Esophagus muscularis mucosa (tissue), 4 donors: ENCODE measurements around the gene SUDS3. TPM values are rescaled to one million over a fixed set of nuclear protein-coding genes. Genes with fewer than 3 reads are reported as not detected.

Experiments
- DNase-seq: peaks from one replicate; pipeline ENCODE4 v3.0.0-alpha.2; 2017; ENCODE audit errors: extremely low spot score
- H3K27ac ChIP-seq, 4 donors: fragments of 200-600 bp; sonication (generic); replicated peaks in 1 of 4; 1 replicate in 3 of 4; 2 replicates in 1 of 4; pipeline ENCODE4 v1.5.1; 2016 to 2019; ENCODE audit warnings: mild to moderate bottlenecking in 1 of 4
- H3K27me3 ChIP-seq, 4 donors: fragments of 200-600 bp; sonication (generic); one replicate each; pipeline versions ENCODE4 v1.5.1 to v1.6.0; 2016 to 2019
- H3K36me3 ChIP-seq, 4 donors: fragments of 200-600 bp; sonication (generic); one replicate each; pipeline ENCODE4 v1.5.1; 2016 to 2019
- H3K4me1 ChIP-seq, 4 donors: fragments of 200-600 bp; sonication (generic); one replicate each; pipeline ENCODE4 v1.5.1; 2016 to 2019
- H3K4me3 ChIP-seq, 4 donors: fragments of 200-600 bp; sonication (generic); 1 replicate in 2 of 4; 2 replicates in 2 of 4; pipeline ENCODE4 v1.5.1; 2016 to 2019; ENCODE audit warnings: mild to moderate bottlenecking in 4 of 4, moderate library complexity in 1 of 4
- H3K9me3 ChIP-seq, 4 donors: fragments of 200-600 bp; sonication (generic); 1 replicate in 3 of 4; 2 replicates in 1 of 4; pipeline ENCODE4 v1.5.1; 2016 to 2019
- CTCF ChIP-seq, 3 experiments: fragments of 200-600 bp in 2 of 3; fragments of 450-650 bp in 1 of 3; sonication (generic) in 2 of 3; IDR thresholded peaks; one replicate each; pipeline ENCODE4 v1.5.1; 2017 to 2019; ENCODE audit warnings: antibody characterized with exemption in 3 of 3, mild to moderate bottlenecking in 2 of 3, moderate library complexity in 1 of 3
- EP300 ChIP-seq: sonication (generic); formaldehyde crosslinking; IDR thresholded peaks from one replicate; pipeline ENCODE4 v1.6.1; 2017; ENCODE audit warnings: antibody characterized with exemption
- POLR2A ChIP-seq: fragments of 450-650 bp; IDR thresholded peaks from one replicate; pipeline ENCODE4 v1.6.1; 2017; ENCODE audit warnings: antibody characterized with exemption, moderate library complexity, mild to moderate bottlenecking, low read depth
- POLR2AphosphoS5 ChIP-seq, 2 donors: sonication (generic); formaldehyde crosslinking; IDR thresholded peaks; one replicate each; pipeline ENCODE4 v1.6.1; 2017; ENCODE audit warnings: antibody characterized with exemption in 2 of 2
- WGBS: methylation state at CpG from one replicate; pipeline ENCODE4 v1.1.5; 2018; 5-methylcytosine and 5-hydroxymethylcytosine counted together
- intact Hi-C: fragments of 100-400 bp; cut with DNase I; formaldehyde crosslinking; loops from one replicate; pipeline ENCODE4 v1.15.1; 2023
- total RNA-seq, 4 donors: library from RNA; depleted of rRNA; stranded (reverse); fragments of >200 nt; gene quantifications; one replicate each; pipeline versions ENCODE4 v1.1.0 to v1.2.1, GENCODE V29; 2016

Gene SUDS3
- total RNA-seq, 4 donors from 2014 or later, result 34.5 to 76.0 (median 62.7) TPM

DNA sequence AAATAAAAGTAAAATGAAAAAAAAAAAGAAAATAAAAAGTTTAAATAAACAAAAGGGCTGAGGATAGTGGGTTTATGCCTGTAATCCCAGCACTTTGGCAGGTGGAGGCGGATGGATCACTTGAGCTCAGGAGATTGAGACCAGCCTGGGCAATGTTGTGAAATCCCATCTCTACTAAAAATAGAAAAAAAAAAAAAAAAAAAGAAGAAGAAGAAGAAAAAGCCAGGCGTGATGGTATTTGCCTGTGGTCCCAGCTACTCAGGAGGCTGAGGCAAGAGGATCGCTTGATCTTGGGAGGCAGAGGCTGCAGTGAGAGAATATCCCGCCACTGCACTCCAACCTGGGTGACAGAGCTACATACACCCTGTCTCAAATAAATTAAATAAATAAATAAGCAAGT is 7.5 kb upstream of the SUDS3 start:
- Histone ChIP-seq H3K9me3 (no peaks in the 10 kb centered on the region), H3K4me3 (no peak overlapping the region), H3K27ac (no peak overlapping the region), H3K36me3 (no peaks in the 10 kb centered on the region), H3K4me1 (peaks cover 18 to 32% (median 29%) of the 10 kb centered on the region in 4 donors), H3K27me3 (no peaks in the 10 kb centered on the region)
- intact Hi-C loops, result no loop called here
- no peak for TF ChIP-seq EP300
- no peak for TF ChIP-seq POLR2AphosphoS5 (IDR thresholded peaks at IDR 0.05)
- TF ChIP-seq CTCF (IDR thresholded peaks at IDR 0.05), result no peak
- no peak for TF ChIP-seq POLR2A
- no peak for DNase-seq
- 91% methylated on average over 4 of the region's 4 CpGs for WGBS

GRCh38 chr12:118370601-118371000 is 5.8 kb upstream of the SUDS3 start:
- Histone ChIP-seq H3K27ac (peak overlapping the region in 3 of 4 donors; percentile 79 to 96 (median 94)), H3K4me3 (peak overlapping the region; percentile 84 to 95 (median 88)), H3K4me1 (peaks cover 29 to 50% (median 44%) of the 10 kb centered on the region in 4 donors), H3K9me3 (no peaks in the 10 kb centered on the region), H3K27me3 (no peaks in the 10 kb centered on the region), H3K36me3 (no peaks in the 10 kb centered on the region)
- intact Hi-C loops, result loop anchor here (5.0 kb wide), 1 partner anchor 308 kb away; the partner anchor contains the start of gene WSB2
- TF ChIP-seq POLR2AphosphoS5 (IDR thresholded peaks at IDR 0.05) (no peak), CTCF (IDR thresholded peaks at IDR 0.05) (no peak), POLR2A (no peak), EP300 (no peak)
- 40% methylated on average over 3 of the region's 3 CpGs for WGBS
- no peak for DNase-seq

GRCh38 chr12:118371321-118372282 is 4.8 kb upstream of the SUDS3 start:
- H3K4me3 ChIP-seq, result peak overlapping the region; percentile 84 to 95 (median 88)

More at GRCh38 chr12:118371321-118372282, 4.8 kb upstream of the SUDS3 start:
- TF ChIP-seq POLR2AphosphoS5 (IDR thresholded peaks at IDR 0.05) (no peak), EP300 (no peak), POLR2A (no peak), CTCF (IDR thresholded peaks at IDR 0.05) (no peak)
- Histone ChIP-seq H3K9me3 (no peaks in the 10 kb centered on the region), H3K4me1 (peaks cover 32 to 54% (median 48%) of the 10 kb centered on the region in 4 donors), H3K27me3 (peaks cover 0 to 5% (median 0%) of the 10 kb centered on the region in 4 donors), H3K36me3 (no peaks in the 10 kb centered on the region), H3K27ac (peak overlapping the region; percentile 79 to 96 (median 92))
- intact Hi-C loops, result loop anchor here (2.0 to 5.0 kb wide), 2 partner anchors 183 to 309 kb away; partner anchors contain the start of gene WSB2
- no peak for DNase-seq
- WGBS, result 1% methylated on average over 50 of the region's 60 CpGs
